Adrenal gland (tissue), 5 donors: ENCODE measurements around the gene ACTL7A.

Source experiments
- POLR2A ChIP-seq, 2 donors: fragments of 450-650 bp; IDR thresholded peaks; one replicate each; pipeline ENCODE4 v1.6.1; 2017; ENCODE audit warnings: antibody characterized with exemption in 2 of 2, mild to moderate bottlenecking in 2 of 2, moderate library complexity in 1 of 2
- TF ChIP-seq, protein P1 (sequence below), 6 experiments: fragments of 450-650 bp in 4 of 6; fragments of 200-600 bp in 2 of 6; sonication (generic) in 1 of 6; IDR thresholded peaks; 1 replicate in 5 of 6; 2 replicates in 1 of 6; pipeline versions ENCODE4 v1.5.1 to v1.8.0; 2016 to 2021; ENCODE audit warnings: antibody characterized with exemption in 6 of 6, mild to moderate bottlenecking in 2 of 6, moderate library complexity in 1 of 6
- donor health status: DM: no; HTN: no; CAD: no.

DNA sequence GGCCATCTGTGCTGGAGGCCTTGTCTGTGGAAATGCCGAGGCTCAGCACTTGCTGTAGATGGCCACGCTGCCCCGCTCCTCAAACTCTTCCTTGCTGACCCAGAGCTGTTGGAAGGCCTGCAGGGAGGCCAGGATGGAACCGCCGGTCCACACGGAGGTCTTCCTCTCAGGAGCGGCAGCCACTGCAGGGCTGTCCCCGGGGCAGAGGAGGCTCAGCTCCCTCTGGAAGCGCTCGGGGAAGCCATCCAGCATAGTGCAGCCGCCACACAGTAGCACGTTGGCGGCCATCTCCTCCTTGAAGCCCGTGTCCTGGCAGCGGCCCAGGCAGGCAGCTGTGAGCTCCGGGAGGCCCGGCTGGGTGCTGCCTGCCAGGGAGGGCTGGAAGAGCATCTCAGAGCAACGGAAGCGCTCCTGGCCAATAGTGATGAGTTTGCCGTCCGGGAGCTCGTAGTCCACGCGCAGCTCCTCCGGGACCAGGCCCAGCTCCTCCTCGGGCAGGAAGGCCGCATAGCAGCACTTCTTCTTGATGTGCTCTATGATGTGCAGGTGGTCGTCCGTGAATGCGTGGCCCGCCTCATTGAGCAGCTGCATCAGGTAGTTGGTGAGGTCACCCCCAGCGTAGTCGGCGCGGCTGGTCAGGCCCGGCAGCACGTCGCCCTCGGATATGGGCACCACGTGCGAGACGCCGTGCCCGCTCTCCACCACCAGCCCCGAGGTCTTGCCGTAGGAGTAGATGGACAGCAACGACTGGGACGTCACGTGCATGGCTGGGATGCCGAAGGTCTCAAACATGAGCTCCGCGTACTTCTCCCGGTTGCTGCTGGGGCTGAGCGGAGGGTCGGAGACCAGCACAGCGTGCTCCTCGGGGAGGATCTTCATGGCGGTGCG is 7.2 kb upstream of the ACTL7A start:
- no peak for TF ChIP-seq POLR2A (IDR thresholded peaks at IDR 0.05)
- TF ChIP-seq, protein P1, sequence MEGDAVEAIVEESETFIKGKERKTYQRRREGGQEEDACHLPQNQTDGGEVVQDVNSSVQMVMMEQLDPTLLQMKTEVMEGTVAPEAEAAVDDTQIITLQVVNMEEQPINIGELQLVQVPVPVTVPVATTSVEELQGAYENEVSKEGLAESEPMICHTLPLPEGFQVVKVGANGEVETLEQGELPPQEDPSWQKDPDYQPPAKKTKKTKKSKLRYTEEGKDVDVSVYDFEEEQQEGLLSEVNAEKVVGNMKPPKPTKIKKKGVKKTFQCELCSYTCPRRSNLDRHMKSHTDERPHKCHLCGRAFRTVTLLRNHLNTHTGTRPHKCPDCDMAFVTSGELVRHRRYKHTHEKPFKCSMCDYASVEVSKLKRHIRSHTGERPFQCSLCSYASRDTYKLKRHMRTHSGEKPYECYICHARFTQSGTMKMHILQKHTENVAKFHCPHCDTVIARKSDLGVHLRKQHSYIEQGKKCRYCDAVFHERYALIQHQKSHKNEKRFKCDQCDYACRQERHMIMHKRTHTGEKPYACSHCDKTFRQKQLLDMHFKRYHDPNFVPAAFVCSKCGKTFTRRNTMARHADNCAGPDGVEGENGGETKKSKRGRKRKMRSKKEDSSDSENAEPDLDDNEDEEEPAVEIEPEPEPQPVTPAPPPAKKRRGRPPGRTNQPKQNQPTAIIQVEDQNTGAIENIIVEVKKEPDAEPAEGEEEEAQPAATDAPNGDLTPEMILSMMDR (IDR thresholded peaks at IDR 0.05): no peak
